Muscle of leg (tissue), 11 donors: ENCODE measurements around the gene NTMT1. TPM values are rescaled to one million over a fixed set of nuclear protein-coding genes. Genes with fewer than 3 reads are reported as not detected.
"Not testable (repeated sequence)": the region's sequence is repeated elsewhere in the genome, so short reads cannot be mapped to it uniquely, and the experiment has no call there.

Experiments
- DNase-seq: peaks from one replicate; pipeline ENCODE4 v3.0.0; 2013
- H3K27ac ChIP-seq: one replicate; pipeline ENCODE4 v1.5.1; 2013; ENCODE audit warnings: mild to moderate bottlenecking, low read length, control low read depth
- H3K27me3 ChIP-seq: one replicate; pipeline ENCODE4 v1.6.1; 2013; ENCODE audit warnings: low read length; ENCODE audit not compliant: control insufficient read depth, insufficient read depth
- H3K36me3 ChIP-seq: one replicate; pipeline ENCODE4 v1.6.1; 2013; ENCODE audit warnings: low read length; ENCODE audit not compliant: control insufficient read depth, insufficient read depth
- H3K4me1 ChIP-seq: one replicate; pipeline ENCODE4 v1.6.1; 2013; ENCODE audit warnings: low read length; ENCODE audit not compliant: control insufficient read depth, insufficient read depth
- H3K4me3 ChIP-seq: one replicate; pipeline ENCODE4 v1.5.1; 2013; ENCODE audit warnings: low read length, control low read depth
- H3K9me3 ChIP-seq: replicated peaks from 2 replicates; pipeline ENCODE4 v1.6.1; 2013; ENCODE audit warnings: low read depth, low read length; ENCODE audit not compliant: control insufficient read depth
- WGBS: methylation state at CpG from one replicate; pipeline ENCODE4 v1.1.5; 2013; ENCODE audit warnings: missing lambda C conversion rate; ENCODE audit not compliant: insufficient coverage; 5-methylcytosine and 5-hydroxymethylcytosine counted together
- polyA plus RNA-seq, 8 donors: library from polyadenylated mRNA; unstranded; fragments of 120-200 nt; gene quantifications; one replicate each; pipeline versions ENCODE4 v1.2.1 to v1.2.3, GENCODE V29; 2013; ENCODE audit warnings: inconsistent platforms in 1 of 8, low replicate concordance in 1 of 8; ENCODE audit not compliant: insufficient read length in 8 of 8, insufficient read depth in 1 of 8
- total RNA-seq: library from RNA; stranded (reverse); fragments of 120-200 nt; gene quantifications from one replicate; pipeline ENCODE4 v1.2.4, GENCODE V29; 2013

NTMT1 gene
- total and polyA plus RNA-seq, 9 donors: 26.9 to 41.9 (median 38.9) TPM

DNA sequence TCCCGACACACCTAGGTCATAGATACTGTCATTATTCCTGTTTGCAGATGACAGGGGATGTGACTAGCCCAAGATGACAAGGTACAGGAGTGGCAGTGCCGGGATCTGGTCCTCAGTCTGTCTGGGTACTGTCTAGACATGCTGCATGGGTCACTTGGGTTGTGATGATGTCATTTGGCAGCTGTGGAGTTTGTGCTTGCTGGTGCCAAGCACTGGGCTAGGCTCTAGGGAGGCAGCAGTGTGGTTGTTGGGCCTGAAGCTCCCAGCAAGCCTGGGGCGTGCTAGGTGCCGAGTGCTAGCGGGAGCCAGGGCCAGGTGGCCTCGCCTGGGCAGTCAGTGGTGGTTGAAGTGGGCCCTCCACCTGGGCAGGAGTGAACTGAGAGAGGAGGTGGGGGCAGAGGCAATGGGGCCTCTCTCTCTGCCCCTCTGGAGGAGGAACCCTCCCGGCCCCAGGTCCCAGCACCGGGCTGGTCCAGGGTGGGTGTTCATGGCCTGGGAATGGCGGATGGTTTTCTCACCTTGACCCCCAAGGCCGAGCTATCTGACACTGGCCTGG, 24.8 kb downstream of the NTMT1 start:
- DNase-seq: no peak
- H3K4me3 ChIP-seq: no peak overlapping the region
- no peaks in the 10 kb centered on the region for H3K36me3 ChIP-seq
- 90% methylated on average over 10 of the region's 10 CpGs for WGBS
- no peaks in the 10 kb centered on the region for H3K9me3 ChIP-seq
- peaks cover 8% of the 10 kb centered on the region for H3K27me3 ChIP-seq
- peaks cover 18% of the 10 kb centered on the region for H3K4me1 ChIP-seq
- H3K27ac ChIP-seq: no peak overlapping the region

DNA sequence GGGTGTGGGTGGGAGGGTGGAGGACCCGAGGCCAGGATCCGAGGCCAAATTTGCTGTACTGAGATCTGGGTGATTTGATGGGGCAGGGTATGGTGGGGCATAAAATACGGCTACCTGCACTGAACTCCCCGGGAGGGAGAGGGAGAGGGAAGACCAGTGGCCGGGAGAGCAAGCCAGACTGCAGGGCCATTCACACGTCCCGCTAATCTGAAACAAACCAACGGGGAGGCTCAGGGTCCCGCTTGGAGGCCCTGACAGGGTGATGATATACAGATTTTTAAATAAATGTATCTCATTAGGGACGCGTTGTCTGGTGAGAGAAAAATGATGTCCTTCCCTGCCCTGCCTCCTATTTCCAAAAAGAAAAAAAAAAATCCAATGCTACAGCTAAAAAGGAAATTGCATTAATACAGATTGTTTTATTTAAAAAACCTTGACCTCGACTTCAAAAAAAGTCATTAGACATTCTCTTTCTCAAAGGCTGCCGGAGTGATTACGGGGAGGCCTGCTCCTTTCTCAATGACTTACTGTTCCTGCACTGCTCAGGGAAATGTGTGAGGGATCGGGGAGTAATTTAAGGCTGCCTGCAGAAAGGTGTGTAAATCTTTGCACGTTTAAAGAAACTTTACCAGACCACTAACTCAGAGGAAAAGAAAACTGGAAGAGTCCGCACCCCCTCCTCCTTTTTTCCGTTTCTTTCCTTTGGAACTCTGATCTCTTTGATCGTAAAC, 28.0 kb downstream of the NTMT1 start:
- Histone ChIP-seq H3K4me3 (no peak overlapping the region), H3K27me3 (peaks cover 11% of the 10 kb centered on the region), H3K36me3 (no peaks in the 10 kb centered on the region), H3K9me3 (no peaks in the 10 kb centered on the region), H3K27ac (no peak overlapping the region), H3K4me1 (peaks cover 11% of the 10 kb centered on the region)
- DNase-seq: no peak
- WGBS: 16% methylated on average over 5 of the region's 19 CpGs

- Histone ChIP-seq H3K4me1 (peaks cover 11% of the 10 kb centered on the region), H3K36me3 (no peaks in the 10 kb centered on the region), H3K4me3 (no peak overlapping the region), H3K27me3 (peaks cover 13% of the 10 kb centered on the region), H3K9me3 (no peaks in the 10 kb centered on the region), H3K27ac (no peak overlapping the region)
- 60% methylated on average over 3 of the region's 20 CpGs for WGBS
- DNase-seq: no peak
Observed at GRCh38 chr9:129654554-129655040, 28.6 kb downstream of the NTMT1 start.

GRCh38 chr9:129655154-129655553, 29.2 kb downstream of the NTMT1 start:
- no peaks in the 10 kb centered on the region for H3K36me3 ChIP-seq
- H3K4me1 ChIP-seq: peaks cover 11% of the 10 kb centered on the region
- no peak for DNase-seq
- 74% methylated on average over 7 of the region's 7 CpGs for WGBS
- H3K27ac ChIP-seq: no peak overlapping the region
- H3K9me3 ChIP-seq: no peaks in the 10 kb centered on the region
- H3K4me3 ChIP-seq: no peak overlapping the region
- H3K27me3 ChIP-seq: peaks cover 13% of the 10 kb centered on the region

- H3K27ac ChIP-seq: no peak overlapping the region
- no peak overlapping the region for H3K4me3 ChIP-seq
- peaks cover 10% of the 10 kb centered on the region for H3K4me1 ChIP-seq
- WGBS: 44% methylated on average over 1 of the region's 7 CpGs
- peaks cover 13% of the 10 kb centered on the region for H3K27me3 ChIP-seq
- no peaks in the 10 kb centered on the region for H3K36me3 ChIP-seq
- no peaks in the 10 kb centered on the region for H3K9me3 ChIP-seq
- DNase-seq: no peak
Observed at GRCh38 chr9:129655696-129656095, 29.7 kb downstream of the NTMT1 start.

GRCh38 chr9:129656795-129657390, 30.9 kb downstream of the NTMT1 start:
- 40% methylated on average over 4 of the region's 12 CpGs for WGBS
- Histone ChIP-seq H3K4me1 (peaks cover 8% of the 10 kb centered on the region), H3K4me3 (no peak overlapping the region), H3K36me3 (no peaks in the 10 kb centered on the region), H3K27me3 (peaks cover 19% of the 10 kb centered on the region), H3K27ac (no peak overlapping the region), H3K9me3 (no peaks in the 10 kb centered on the region)
- no peak for DNase-seq

- Histone ChIP-seq H3K27me3 (peaks cover 41% of the 10 kb centered on the region), H3K27ac (no peak overlapping the region), H3K4me1 (no peaks in the 10 kb centered on the region), H3K4me3 (no peak overlapping the region), H3K9me3 (no peaks in the 10 kb centered on the region), H3K36me3 (no peaks in the 10 kb centered on the region)
- DNase-seq: no peak
- WGBS: no CpG with 5 or more reads among the region's 2 CpGs
Observed at GRCh38 chr9:129661029-129661428, 35.1 kb downstream of the NTMT1 start.

DNA sequence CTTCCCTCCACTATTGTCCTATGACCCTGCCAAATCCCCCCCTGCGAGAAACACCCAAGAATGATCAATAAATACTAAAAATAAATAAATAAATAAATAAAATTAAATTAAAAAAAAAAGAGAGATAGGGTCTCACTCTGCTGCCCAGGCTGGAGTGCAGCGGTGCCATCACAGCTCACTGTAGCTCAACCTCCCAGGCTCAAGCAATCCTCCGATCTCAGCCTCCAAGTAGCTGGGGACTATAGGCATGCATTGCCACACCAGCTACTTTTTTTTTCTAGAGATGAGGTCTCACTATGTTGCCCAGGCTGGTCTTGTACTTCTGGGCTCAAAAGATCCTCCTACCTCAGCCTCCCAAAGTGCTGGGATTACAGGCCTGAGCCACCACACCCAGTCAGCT, 36.3 kb downstream of the NTMT1 start:
- not testable (repeated sequence) for H3K4me3 ChIP-seq, H3K27ac ChIP-seq, H3K36me3 ChIP-seq, DNase-seq, H3K9me3 ChIP-seq, H3K4me1 ChIP-seq
- peaks cover 50% of the 10 kb centered on the region for H3K27me3 ChIP-seq
- WGBS: 50% methylated on average over 2 of the region's 3 CpGs

GRCh38 chr9:129664746-129665388, 38.9 kb downstream of the NTMT1 start:
- Histone ChIP-seq H3K9me3 (no peaks in the 10 kb centered on the region), H3K36me3 (no peaks in the 10 kb centered on the region), H3K4me3 (peak overlapping the region; percentile 32), H3K27ac (no peak overlapping the region), H3K4me1 (peaks cover 6% of the 10 kb centered on the region), H3K27me3 (peaks cover 63% of the 10 kb centered on the region)
- no peak for DNase-seq
- 2% methylated on average over 19 of the region's 36 CpGs for WGBS

- peak; percentile 89 for DNase-seq
- 1% methylated on average over 23 of the region's 37 CpGs for WGBS
- Histone ChIP-seq H3K27ac (no peak within 1 kb of the TSS), H3K27me3 (peaks cover 63% of the 10 kb centered on the region), H3K36me3 (no peaks in the 10 kb centered on the region), H3K4me1 (peaks cover 6% of the 10 kb centered on the region), H3K4me3 (peak within 1 kb of the TSS; percentile 32), H3K9me3 (no peaks in the 10 kb centered on the region)
Observed at GRCh38 chr9:129665389-129665775, 39.4 kb downstream of the NTMT1 start, which contains the start of gene PRRX2. TSS of gene PRRX2 (plus strand) at chr9:129665647. CDS start at chr9:129665868, 221 bp downstream.
